A172 (cell line): ENCODE results near the gene DIPK1A. TPM values are rescaled to one million over a fixed set of nuclear protein-coding genes. Genes with fewer than 3 reads are reported as not detected.
"Not testable (repeated sequence)": the region's sequence is repeated elsewhere in the genome, so short reads cannot be mapped to it uniquely, and the experiment has no call there.

Experiments used
- DNase-seq: peaks from one replicate; pipeline ENCODE4 v3.0.0-alpha.2; 2015; ENCODE audit warnings: low spot score
- total RNA-seq: library from RNA; depleted of rRNA; stranded (reverse); fragments of >200 nt; shearing (Covaris generic); gene quantifications from 2 replicates; pipeline ENCODE4 v1.2.3, GENCODE V29; 2014

DIPK1A gene
- total RNA-seq, 1 experiment from 2014 or later, result 8.5 TPM

DNA sequence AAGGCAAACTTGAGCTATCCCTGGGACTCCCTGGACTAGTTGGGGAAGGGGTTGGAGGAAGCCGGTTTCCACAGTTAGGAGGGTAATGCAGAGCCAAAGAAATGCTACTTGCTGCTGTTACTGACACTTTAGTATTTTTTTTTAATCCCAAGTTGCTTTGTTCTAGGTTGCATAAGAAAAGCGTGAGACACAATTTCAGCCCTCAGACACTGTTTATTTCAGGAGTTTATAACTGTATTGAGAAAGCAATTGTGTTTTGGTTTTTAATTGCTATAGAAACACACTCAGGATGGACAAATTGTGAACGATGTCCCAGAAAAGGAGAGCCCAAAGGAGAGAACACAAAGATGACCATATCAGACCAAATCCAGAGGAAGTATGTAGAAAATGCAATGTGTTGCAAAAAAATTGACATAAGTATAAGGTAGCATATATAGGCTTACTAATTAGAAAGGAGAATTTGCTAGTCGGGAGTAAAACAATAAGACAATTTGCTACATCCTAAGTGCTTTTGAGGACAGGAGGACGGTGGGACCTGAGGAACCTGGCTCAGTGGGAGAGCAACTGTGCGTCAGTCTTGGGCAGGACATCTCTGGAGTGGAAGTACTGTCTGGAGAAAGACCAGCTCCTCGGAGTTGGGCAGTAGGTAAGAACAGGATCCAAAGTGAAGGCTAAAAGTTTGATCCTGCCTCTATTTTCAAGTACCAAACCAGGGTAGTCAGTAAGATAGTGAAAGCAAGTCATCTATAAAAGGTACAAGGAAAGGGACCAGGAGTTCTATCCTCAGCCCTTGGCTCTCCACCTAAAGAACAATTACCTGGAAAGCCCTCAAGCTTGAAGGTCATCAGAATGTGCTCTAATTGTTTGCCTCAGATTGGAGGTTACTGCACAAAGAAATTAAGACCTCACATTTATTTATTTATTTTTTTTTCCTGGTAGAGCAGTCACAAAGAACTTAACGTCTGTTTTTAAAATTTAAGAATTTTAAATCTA lies 39.9 kb downstream of the DIPK1A start:
- DNase-seq, result no peak

DNA sequence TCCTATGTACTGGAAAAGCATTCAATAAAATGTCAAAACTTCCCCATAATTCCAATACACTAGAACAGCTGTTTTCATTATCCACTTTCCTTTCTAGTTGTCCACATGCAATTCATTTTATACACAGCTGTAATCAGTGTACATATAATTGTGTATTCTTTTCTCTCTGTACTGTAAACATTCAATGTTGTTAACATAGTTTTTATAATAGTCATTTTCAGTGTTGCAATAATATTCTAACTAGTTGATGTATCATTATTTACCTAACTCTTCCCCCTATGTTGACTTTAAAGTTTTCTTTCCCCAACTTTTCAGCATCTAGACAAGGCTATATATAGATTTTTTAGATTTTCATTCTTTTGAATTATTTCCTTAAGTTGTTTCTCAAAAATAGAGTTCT lies 44.4 kb downstream of the DIPK1A start:
- no peak for DNase-seq

DNA sequence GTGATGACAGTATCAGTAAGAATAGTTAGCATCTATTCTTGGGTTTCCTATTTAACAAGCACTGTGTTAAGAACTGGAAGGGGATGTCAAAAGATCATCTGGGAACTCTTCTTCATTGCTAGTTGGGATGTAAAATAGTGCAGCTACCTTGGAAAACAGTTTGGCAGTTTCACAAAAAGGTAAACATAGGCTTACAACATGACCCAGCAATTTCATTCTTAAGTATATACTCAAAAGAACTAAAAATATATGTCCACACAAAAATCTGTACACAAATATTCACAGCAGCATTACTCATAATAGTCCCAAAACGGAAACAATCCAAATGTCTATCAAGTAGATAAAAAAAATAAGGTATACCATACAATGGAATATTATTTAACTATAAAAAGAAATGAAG lies 45.7 kb downstream of the DIPK1A start:
- no peak for DNase-seq

DNA sequence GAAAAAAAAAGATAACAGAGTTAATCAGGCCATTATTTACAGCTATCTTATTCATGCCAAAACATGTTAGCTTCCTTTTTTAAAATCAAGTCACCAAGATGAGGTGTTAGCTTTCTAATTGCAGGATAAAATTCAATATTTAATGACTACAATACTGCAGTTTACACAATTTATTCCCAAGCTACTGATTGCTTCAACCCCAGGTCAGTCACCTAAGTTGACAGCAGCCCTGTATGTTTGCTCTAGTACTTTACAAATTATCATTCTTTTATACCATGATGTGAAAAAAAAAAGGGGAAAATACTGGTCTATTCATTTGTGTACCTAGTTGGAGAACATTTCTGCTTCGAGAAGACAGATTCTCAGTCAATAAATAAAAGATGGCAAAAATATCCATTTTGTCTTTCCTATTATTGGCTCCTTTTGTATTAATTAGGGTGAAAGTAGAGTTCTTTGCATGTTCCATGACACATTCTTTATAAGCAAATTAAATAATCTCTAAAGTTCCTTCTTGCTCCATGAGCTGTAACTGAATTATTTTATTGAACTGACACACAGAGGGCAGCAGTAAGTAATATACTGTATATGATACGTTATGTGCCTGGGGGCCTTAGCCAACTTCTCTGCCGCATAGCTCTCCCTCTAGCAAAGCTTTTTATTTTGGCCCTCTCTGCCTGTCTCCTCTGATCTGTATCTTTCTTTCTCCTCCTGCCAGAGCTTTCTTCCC lies 48.0 kb downstream of the DIPK1A start:
- no peak for DNase-seq

DNA sequence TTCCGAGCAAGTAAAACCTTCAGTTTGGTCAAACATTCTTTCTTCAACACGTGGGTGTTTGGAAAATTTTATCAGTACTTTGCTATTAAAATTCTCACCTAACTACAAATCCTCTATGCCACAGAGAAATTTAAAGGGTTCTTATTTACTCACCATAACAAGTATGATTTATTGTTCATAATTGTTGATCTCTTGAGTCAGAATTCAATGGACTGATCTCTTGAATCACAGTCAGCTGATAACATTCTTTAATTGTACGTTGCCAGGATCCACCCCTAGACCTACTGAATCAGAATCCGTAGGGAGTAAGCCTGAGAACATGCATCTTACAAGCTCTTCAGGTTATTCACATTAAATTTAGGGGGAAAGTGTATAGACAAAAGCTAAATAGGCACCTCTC lies 51.2 kb downstream of the DIPK1A start:
- DNase-seq, result no peak

DNA sequence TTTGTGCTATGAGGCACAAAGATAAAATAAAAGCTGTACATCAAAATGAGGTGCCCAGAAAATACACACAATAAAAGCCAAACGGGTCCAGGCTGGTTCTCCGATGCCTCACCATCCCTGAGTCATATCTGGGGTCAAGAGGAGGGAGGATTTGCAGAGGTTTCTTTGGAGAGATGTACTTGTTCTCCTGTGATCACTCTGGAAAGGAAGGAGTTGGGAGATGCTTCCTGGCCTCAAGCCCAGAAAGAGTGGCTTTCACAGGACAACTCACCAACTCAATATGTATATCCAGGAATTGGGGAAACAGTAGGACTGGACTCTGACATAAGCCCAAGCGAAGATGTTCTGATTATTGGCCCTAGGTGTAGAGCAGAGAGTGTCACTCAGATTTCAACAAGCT lies 51.9 kb downstream of the DIPK1A start:
- DNase-seq, result peak; percentile 80

DNA sequence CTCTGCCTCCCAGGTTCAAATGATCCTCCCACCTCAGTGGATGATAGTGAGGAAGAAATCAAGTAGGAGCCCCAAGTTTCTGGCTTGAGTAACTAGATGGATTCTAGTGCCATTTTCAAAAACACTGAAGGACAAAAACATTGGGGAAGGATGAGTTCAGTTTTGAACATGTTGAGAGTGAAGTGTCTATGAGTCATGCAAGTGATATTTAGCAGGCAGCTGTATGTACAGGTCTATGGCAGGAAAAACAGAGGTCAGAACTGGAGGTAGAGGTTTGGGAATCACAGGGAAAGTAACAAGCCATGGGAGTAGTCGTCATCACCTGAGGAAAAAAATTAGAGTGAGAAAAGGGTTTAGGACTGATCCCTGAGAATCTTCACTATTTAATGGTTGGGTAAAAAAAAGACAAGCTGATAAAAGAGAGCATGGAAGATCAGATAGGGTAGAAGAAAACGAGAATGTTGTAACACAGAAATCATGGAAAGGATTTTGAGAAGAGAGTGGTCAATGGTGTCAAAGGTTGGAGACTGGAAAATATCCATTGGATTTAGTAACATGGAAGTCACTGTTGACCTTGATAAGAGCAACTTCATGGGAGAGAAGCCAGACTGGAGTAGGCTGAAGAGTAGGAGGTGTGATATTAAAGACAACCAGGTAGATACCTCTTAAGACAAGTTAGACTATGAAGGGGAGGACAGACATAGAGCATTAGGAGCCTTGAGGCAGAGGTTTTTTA lies 53.1 kb downstream of the DIPK1A start:
- DNase-seq, result peak; percentile 13

DNA sequence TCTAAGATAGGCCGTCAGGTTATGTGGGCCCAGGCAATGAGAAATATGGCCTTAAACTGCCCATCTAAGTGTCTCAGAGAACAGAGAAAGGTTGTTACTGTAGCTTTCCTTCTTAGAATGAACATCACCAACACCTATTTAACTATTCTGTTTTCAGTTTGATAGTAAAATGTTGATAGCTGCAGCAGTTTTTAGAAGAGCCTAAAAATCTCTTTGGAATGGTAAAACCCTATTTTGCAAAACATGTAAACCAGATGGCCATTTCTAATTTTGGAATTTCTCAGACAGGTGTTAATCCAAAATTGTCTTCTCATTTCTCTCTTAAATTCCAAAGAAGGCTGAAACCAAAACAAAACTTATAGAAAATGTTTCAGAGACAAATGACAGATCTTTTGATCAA lies 57.5 kb downstream of the DIPK1A start:
- no peak for DNase-seq

DNA sequence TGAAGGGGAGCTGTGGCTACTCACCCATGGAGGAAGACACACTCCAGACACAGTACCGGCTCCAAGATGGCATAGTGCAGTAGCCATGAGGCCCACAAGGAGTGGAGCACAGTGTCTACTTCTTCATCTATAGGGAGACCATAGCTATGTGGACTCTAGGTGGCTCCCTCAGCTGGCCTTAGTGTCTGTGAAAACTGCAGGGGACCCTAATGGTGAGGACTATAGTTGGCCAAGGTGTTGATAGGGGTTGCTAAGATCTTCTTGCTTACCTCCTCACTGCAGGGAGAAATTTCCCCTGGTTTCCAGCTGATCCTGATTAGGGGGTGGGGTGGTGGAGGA lies 58.9 kb downstream of the DIPK1A start:
- DNase-seq, result no peak

DNA sequence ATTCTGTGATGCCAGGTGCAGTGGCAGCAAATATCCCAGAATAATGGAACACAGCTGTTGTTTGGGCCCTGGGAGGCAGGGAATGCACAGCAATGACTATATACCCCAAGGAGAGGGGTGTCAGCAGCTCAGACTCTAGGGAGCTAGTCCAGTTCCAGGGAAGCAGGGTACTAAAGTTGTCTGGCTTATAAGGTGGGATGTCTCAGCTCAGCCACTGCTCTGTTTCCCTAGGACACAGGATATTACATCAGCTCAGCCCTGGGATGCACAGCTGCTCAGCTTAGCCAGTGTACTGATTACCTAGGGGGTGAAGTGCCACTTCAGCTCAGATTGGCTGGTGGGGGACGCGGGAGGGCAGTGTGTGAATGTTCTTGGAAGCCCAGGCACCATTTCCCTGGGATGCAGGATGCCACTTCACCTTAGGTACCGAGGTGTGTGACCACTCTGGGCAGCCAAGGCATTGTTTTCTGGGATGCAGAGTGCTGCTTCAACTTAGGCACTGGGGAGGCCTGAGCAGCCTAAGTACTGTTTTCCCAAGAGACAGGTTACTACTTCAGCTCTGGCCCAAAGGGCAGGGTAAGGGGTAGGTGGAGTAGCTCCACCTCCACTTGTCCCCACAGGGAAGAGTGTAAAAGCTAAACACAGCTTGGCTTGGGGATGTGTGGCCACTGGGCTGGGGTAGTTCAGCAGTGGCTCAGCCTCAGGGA lies 59.4 kb downstream of the DIPK1A start:
- DNase-seq, result no peak

DNA sequence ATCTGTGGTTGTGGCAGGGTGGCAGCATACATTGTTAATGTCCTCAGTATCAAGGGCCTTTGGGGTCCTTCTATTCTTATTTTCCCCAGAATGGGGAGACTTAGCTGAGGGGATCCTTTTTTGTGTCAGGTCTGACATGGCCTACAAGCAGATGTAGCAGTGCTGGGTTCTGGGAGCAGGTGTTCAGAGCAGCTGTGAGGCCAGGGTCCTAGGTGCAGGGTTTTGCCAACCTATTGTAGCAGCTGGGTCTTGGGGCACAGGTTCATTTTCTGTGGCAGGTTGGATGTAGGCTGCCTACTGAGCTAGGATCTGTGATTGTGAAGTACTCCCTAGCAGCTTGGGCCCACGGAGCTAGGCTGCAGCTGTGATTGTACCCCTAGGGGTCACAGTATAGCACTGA lies 60.1 kb downstream of the DIPK1A start:
- DNase-seq, result no peak

DNA sequence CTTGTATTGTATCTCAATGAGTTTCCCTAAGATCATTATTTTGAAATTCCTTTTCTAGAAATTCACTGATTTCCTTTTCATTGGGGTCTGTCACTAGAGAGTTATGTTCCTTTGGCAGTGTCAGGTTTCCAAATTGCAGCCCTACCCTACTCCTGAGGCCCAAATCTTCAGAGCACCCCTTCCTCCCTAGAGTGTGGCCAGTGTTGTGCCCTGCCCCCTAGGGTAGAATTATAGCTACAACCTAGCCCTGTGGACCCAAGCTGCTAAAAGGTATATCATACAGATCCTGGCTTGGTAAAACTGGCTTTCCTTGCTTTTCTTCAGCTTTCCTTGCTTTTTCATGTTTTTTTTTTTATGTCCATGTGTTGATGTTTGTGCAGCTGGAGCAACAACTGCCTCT lies 60.7 kb downstream of the DIPK1A start:
- no peak for DNase-seq

DNA sequence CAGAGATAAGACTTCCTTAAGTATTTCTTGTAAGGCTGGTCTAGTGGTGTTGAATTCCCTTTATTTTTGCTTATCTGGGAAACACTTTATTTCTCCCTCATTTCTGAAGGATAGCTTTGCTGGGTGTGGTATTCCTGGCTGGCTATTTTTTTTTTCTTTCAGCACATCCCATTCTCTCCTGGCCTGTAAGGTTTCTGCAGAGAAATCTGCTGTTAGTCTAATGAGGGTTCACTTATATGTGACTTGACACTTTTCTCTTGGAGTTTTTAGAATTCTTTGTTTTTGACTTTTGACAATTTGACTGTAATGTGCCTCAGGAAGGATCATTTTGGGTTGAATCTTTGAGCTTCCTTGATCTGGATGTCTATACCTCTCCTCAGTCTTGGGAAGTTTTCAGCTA lies 61.5 kb downstream of the DIPK1A start:
- no peak for DNase-seq

DNA sequence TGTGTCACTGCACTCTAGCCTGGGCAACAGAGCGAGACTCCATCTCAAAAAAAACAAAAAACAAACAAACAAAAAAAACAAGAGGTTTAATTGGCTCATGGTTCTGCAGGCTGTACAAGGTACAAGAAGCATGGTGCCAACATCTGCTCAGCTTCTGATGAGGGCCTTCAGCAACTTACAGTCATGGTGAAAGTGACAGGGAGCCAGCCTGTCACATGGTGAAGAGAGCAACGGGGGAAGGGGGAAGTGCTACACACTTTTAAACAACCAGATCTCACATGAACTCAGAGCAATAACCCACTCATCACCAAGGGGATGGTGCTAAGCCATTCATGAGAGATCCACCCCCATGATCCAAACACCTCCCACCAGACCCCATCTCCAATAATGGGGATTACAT lies 63.2 kb downstream of the DIPK1A start:
- not testable (repeated sequence) for DNase-seq

DNA sequence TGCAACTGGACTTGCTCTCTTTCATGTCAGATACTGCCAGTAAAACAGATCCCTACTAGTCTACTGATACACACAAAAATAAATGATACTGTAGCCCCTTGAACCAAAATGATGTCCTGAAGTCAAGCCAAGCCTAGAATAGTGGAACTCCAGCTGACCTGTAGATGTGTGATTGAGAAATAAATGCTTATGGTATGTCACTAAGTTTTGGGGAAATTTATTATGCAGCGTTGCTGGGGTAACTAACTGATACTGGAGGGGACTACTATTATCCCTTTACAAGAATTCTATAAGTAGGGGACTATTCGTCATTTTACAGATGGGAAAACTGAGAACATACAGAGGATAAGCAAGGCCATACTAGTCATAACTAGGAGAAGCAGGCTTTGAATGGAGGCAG lies 73.8 kb downstream of the DIPK1A start:
- no peak for DNase-seq

DNA sequence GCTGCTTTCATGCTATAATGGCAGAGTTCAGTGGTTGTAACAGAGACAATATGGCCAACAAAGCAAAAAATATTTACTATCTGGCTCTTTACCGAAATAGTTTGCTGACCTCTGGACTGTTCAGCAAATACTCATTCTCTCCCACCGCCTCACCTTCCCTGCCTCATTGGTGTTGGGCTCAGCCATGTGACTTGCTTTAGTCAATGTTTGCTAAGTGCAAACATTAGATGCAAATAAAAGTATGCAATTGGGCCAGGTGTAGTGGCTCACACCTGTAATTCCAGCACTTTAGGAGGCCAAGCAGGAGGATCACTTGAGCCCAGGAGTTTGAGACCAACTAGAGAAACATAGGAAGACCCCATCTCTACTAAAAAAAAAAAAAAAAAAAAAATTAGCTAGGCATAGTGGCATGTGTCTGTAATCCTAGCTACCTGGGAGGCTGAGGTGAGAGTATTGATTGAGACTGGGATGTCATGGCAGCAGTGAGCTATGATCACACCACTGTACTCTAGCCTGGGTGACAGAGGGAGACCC lies 74.3 kb downstream of the DIPK1A start:
- DNase-seq, result no peak

DNA sequence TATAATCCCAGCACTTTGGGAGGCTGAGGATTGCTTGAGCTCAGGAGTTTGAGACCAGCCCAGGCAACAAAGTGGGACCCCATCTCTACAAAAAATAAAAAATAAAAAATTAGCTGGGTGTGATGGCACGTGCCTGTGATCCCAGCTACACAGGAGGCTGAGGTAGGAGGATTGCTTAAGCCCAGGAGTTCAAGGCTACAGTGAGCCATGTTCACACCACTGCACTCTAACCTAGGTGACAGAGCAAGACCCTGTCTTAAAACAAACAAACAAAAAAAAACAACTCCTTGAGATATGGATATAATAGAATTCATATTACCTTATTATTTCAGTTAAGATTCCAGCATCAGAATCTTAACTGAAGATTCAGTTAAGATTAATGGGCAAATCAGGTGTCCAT lies 77.1 kb downstream of the DIPK1A start:
- no peak for DNase-seq

DNA sequence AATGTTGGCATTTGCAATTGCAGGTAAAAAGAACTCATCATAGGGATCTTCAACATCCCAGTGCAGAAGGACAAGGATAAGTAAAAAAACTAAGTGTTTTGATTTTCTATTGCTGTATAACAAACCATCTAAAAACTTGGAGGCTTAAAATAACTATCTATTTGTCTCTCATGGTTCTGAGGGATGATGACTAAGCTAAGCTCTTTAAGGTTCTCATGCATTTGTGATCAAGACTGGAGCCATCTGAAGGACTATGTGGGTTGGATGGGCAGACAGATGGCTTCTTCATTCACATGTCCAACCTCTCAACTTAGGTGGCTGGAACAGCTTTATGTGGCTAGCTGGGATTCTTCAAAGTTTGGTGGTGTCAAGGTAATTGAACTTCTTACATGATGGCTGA lies 78.0 kb downstream of the DIPK1A start:
- no peak for DNase-seq

DNA sequence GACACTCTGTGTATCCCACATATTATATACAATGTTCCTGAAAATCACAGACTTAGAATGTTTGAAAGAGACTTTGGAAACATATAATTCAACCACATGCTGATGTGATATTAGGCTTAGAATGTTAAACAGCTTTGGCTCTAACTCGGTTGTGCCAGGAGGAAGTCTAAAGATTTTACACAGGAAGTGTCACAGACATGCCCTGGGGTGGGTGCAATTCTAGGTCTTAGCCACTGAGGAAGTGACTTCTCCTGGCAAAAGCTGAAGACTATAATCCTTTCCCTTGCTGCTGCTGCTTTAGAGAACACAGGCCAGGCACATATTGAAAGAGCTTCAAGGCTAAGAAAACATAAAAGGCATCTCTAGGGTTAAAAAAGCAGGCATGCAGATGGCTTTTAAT lies 78.4 kb downstream of the DIPK1A start:
- no peak for DNase-seq

DNA sequence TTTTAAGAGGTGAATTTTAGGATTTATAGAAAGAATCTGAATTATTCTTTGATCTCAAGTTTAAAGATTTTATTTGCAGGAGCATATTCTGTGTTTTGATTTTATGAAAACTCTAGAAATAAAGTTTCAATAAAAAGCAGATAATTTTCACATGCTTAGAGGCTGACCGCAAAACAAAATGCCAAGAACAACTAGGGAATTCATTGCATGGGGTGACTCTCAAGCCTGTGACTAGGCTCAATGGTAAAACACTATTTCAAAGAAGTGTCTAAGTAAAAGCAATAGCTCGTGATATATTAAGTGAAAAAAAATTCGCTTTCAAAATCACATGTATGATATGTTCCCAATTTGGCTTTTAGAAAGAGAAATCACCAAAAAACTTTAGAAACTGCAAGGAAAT lies 79.9 kb downstream of the DIPK1A start:
- DNase-seq, result no peak

DNA sequence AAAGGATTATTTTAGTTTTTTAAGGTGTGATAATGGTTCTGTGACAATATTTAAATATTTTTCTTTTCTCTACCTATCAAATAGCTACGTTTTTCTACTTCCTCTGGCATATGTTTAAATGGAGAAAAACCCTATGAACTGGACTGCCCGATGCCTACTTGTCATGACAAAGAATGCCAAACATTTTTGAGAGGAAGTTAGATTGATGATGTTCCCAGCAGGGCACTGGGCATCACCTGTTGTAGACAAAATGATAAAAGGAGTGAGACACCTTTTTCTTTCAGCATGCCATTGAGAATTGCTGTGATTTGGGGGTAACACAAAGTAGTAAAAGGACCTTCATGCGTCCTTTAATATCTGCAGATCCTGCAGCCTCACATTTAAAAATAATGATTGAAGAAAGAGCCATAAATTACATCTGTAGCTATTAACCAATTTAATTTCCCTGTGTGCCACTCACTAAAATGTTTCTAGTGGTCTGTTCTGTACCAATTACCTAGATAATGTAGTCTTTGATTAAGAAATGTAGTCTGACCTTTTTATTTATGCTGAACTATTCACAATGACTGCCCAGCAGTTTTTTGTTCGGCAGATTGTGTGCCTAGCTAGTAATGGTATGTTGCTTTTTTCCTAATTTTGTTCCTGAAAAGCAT lies 81.8 kb downstream of the DIPK1A start:
- DNase-seq, result no peak
